GM23248 (cell line): ENCODE results near the gene LYRM4.

Experiments
- EZH2 ChIP-seq: fragments of 200-600 bp; sonication (generic); IDR thresholded peaks from 2 replicates; pipeline ENCODE4 v1.6.1; 2018; ENCODE audit warnings: antibody characterized with exemption, mild to moderate bottlenecking; ENCODE audit not compliant: insufficient read depth, poor library complexity, severe bottlenecking
- EZH2phosphoT487 ChIP-seq: fragments of 200-600 bp; sonication (generic); IDR thresholded peaks from 2 replicates; pipeline ENCODE4 v1.6.1; 2018; ENCODE audit warnings: antibody characterized with exemption, moderate library complexity, mild to moderate bottlenecking, low read depth; ENCODE audit not compliant: insufficient read depth

DNA sequence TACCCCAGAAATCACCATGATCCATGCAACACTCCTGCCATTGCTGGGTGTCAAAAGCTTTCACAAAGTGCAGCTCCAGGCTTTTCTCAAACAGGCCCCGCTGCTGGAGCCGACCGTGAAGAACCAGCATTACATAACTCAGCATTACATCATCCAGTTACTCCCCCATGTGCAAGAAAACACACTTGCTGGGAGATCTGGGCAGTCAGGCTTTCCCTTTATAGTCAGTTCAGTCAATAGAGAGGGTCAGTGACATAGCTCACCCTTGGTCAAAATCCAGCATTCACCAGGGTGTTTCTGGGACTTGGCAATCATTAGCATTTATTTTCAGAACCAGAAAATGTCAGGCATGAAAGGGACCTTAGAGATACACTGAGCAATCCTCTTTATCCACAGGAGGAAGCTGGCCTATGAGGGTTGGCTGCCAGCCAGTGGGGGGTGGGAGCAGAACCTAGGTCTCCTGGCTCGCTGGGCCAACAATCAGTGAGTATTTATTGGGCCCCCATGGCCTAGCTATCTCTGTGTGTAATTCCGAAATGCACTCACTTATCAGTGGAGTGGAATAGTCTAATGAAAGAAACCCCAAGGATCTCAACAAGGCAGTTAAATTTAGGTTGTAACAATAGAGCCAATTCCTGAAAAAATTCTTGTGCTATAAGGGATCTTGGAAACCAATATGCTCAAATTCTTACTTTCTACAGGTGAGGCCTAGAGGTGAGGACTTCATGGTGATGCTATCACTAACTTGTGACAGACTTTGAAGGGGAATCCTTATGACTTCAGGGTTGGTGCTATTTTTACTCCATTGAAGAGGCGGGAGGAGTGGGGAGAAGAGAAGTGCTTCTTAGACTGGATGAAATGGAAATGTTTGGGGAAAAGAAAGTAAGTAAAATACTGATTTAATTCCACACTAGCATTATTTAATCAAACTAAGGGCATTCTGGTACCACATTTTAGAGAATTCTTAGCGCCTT lies 54.6 kb downstream of the LYRM4 start:
- no peak for TF ChIP-seq EZH2
- TF ChIP-seq EZH2phosphoT487: no peak
